Astrocyte (in vitro differentiated cells and primary cell): Measurements from ENCODE around the gene SUMO3. TPM values are rescaled to one million over a fixed set of nuclear protein-coding genes. Genes with fewer than 3 reads are reported as not detected.

Source experiments
- DNase-seq: peaks from one replicate; pipeline ENCODE4 v3.0.0-alpha.2; 2010; ENCODE audit warnings: low read depth
- FAIRE-seq: peaks from 2 replicates; lab custom pipeline; 2011; peaks lifted over from hg19 to GRCh38; lab: Jason Lieb, UNC
- H2AFZ ChIP-seq: 2 replicates; pipeline ENCODE4 v1.6.0; 2012; ENCODE audit warnings: low read depth, low read length, inconsistent platforms
- H3K27ac ChIP-seq: 2 replicates; pipeline ENCODE4 v1.5.1; 2011; ENCODE audit warnings: low read depth, low read length, inconsistent platforms
- H3K27me3 ChIP-seq: 2 replicates; pipeline ENCODE4 v1.6.0; 2011; ENCODE audit warnings: low read length, inconsistent platforms; ENCODE audit not compliant: insufficient read depth
- H3K36me3 ChIP-seq: 2 replicates; pipeline ENCODE4 v1.5.1; 2011; ENCODE audit warnings: low read length, inconsistent platforms; ENCODE audit not compliant: insufficient read depth
- H3K4me1 ChIP-seq: 2 replicates; pipeline ENCODE4 v1.5.1; 2011; ENCODE audit warnings: low read length, inconsistent platforms; ENCODE audit not compliant: insufficient read depth
- H3K4me2 ChIP-seq: 2 replicates; pipeline ENCODE4 v1.6.0; 2012; ENCODE audit warnings: low read length, inconsistent platforms
- H3K4me3 ChIP-seq: 2 replicates; pipeline ENCODE4 v1.5.1; 2011; ENCODE audit warnings: low read depth, mild to moderate bottlenecking, low read length, inconsistent platforms; ENCODE audit not compliant: insufficient read depth
- H3K79me2 ChIP-seq: 2 replicates; pipeline ENCODE4 v1.6.0; 2012; ENCODE audit warnings: mild to moderate bottlenecking, low read length, inconsistent platforms; ENCODE audit not compliant: insufficient read depth
- H3K9ac ChIP-seq: 2 replicates; pipeline ENCODE4 v1.6.0; 2012; ENCODE audit warnings: mild to moderate bottlenecking, low read length, inconsistent platforms
- H3K9me3 ChIP-seq: 2 replicates; pipeline ENCODE4 v1.5.1; 2012; ENCODE audit warnings: low read depth, mild to moderate bottlenecking, low read length, inconsistent platforms; ENCODE audit not compliant: insufficient read depth
- H4K20me1 ChIP-seq: 2 replicates; pipeline ENCODE4 v1.6.0; 2012; ENCODE audit warnings: low read length, inconsistent platforms; ENCODE audit not compliant: insufficient read depth
- H3K27ac Mint-ChIP-seq: one replicate; pipeline ENCODE4 v1.8.0; 2021; ENCODE audit warnings: mild to moderate bottlenecking, mixed read lengths; ENCODE audit not compliant: unreplicated experiment
- H3K27me3 Mint-ChIP-seq: one replicate; pipeline ENCODE4 v1.8.0; 2021; ENCODE audit warnings: low read depth, mixed read lengths; ENCODE audit not compliant: unreplicated experiment
- H3K36me3 Mint-ChIP-seq: one replicate; pipeline ENCODE4 v1.8.0; 2021; ENCODE audit warnings: low read depth, mixed read lengths; ENCODE audit not compliant: unreplicated experiment
- H3K4me1 Mint-ChIP-seq: one replicate; pipeline ENCODE4 v1.8.0; 2021; ENCODE audit warnings: low read depth, mixed read lengths; ENCODE audit not compliant: unreplicated experiment
- H3K4me3 Mint-ChIP-seq: one replicate; pipeline ENCODE4 v1.8.0; 2021; ENCODE audit warnings: mild to moderate bottlenecking, moderate library complexity, mixed read lengths; ENCODE audit not compliant: unreplicated experiment
- H3K9me3 Mint-ChIP-seq: one replicate; pipeline ENCODE4 v1.8.0; 2021; ENCODE audit warnings: mild to moderate bottlenecking, mixed read lengths; ENCODE audit not compliant: unreplicated experiment
- CTCF ChIP-seq: IDR thresholded peaks from 2 replicates; pipeline ENCODE4 v1.5.1; 2011; ENCODE audit warnings: low read depth, mild to moderate bottlenecking, inconsistent platforms, low read length, moderate library complexity; ENCODE audit not compliant: insufficient read depth
- EZH2 ChIP-seq: IDR thresholded peaks from 2 replicates; pipeline ENCODE4 v1.6.1; 2012; ENCODE audit warnings: mild to moderate bottlenecking, low read length, inconsistent platforms; ENCODE audit not compliant: insufficient read depth
- total RNA-seq: library from RNA; stranded (reverse); gene quantifications from 2 replicates; pipeline ENCODE4 v1.2.1, GENCODE V29; 2021

SUMO3 gene
- total RNA-seq, 1 donor from 2014 or later = 83.5 TPM

GRCh38 chr21:44784810-44785209 is 33.1 kb downstream of the SUMO3 start:
- FAIRE-seq (no peak), DNase-seq (no peak)
- Histone ChIP-seq H2AFZ (no peak overlapping the region), H3K9ac (no peak overlapping the region), H3K9me3 (no peaks in the 10 kb centered on the region), H3K4me1 (no peaks in the 10 kb centered on the region), H3K4me2 (no peak overlapping the region), H3K27ac (no peak overlapping the region), H3K79me2 (peaks cover 88% of the 10 kb centered on the region), H3K27me3 (no peaks in the 10 kb centered on the region), H4K20me1 (peaks cover 77% of the 10 kb centered on the region), H3K36me3 (peaks cover 6% of the 10 kb centered on the region), H3K4me3 (no peak overlapping the region)
- H3K9me3 Mint-ChIP-seq = no peaks in the 10 kb centered on the region
- H3K27me3 Mint-ChIP-seq = no peaks in the 10 kb centered on the region
- peaks cover 16% of the 10 kb centered on the region for H3K36me3 Mint-ChIP-seq
- TF ChIP-seq EZH2 (no peak), CTCF (no peak)
- H3K4me1 Mint-ChIP-seq = peaks cover 4% of the 10 kb centered on the region
- no peak overlapping the region for H3K4me3 Mint-ChIP-seq
- H3K27ac Mint-ChIP-seq = no peak overlapping the region

- no peak overlapping the region for H2AFZ ChIP-seq
- no peak overlapping the region for H3K4me3 ChIP-seq
- DNase-seq (no peak), FAIRE-seq (no peak)
- no peak overlapping the region for H3K9ac ChIP-seq
- Mint-ChIP-seq H3K36me3 (peaks cover 16% of the 10 kb centered on the region), H3K9me3 (no peaks in the 10 kb centered on the region), H3K4me3 (no peak overlapping the region), H3K27ac (no peak overlapping the region), H3K27me3 (no peaks in the 10 kb centered on the region), H3K4me1 (peaks cover 16% of the 10 kb centered on the region)
- no peak overlapping the region for H3K4me2 ChIP-seq
- H3K36me3 ChIP-seq = peaks cover 6% of the 10 kb centered on the region
- H3K79me2 ChIP-seq = peaks cover 84% of the 10 kb centered on the region
- no peaks in the 10 kb centered on the region for H3K27me3 ChIP-seq
- peaks cover 76% of the 10 kb centered on the region for H4K20me1 ChIP-seq
- H3K9me3 ChIP-seq = no peaks in the 10 kb centered on the region
- no peak overlapping the region for H3K27ac ChIP-seq
- no peak for TF ChIP-seq EZH2
- H3K4me1 ChIP-seq = peaks cover 2% of the 10 kb centered on the region
These were observed 34.7 kb downstream of the SUMO3 start for GRCh38 chr21:44783020-44783696.

- DNase-seq (no peak), FAIRE-seq (no peak)
- no peak for TF ChIP-seq EZH2
- no peak for TF ChIP-seq CTCF
- H3K9me3 Mint-ChIP-seq = no peaks in the 10 kb centered on the region
- H3K27ac ChIP-seq = no peak overlapping the region
- H3K4me2 ChIP-seq = no peak overlapping the region
- H2AFZ ChIP-seq = no peak overlapping the region
- no peak overlapping the region for H3K4me3 ChIP-seq
- peaks cover 7% of the 10 kb centered on the region for H3K36me3 ChIP-seq
- peaks cover 2% of the 10 kb centered on the region for H3K4me1 ChIP-seq
- H3K27ac Mint-ChIP-seq = no peak overlapping the region
- H3K79me2 ChIP-seq = peaks cover 71% of the 10 kb centered on the region
- no peaks in the 10 kb centered on the region for H3K27me3 ChIP-seq
- no peaks in the 10 kb centered on the region for H3K27me3 Mint-ChIP-seq
- H3K36me3 Mint-ChIP-seq = peaks cover 16% of the 10 kb centered on the region
- no peaks in the 10 kb centered on the region for H3K9me3 ChIP-seq
- no peak overlapping the region for H3K9ac ChIP-seq
- H4K20me1 ChIP-seq = peaks cover 63% of the 10 kb centered on the region
- H3K4me1 Mint-ChIP-seq = peaks cover 20% of the 10 kb centered on the region
- H3K4me3 Mint-ChIP-seq = no peak overlapping the region
These were observed 36.9 kb downstream of the SUMO3 start for GRCh38 chr21:44780767-44781459.
